ENCODE measurements around the gene PUS7L.

GRCh38 chr12:43730283-43730682, 28.3 kb downstream of the PUS7L start:
- TF ChIP-seq ZNF20 (CRISPR knock-in tag; IDR thresholded peaks at IDR 0.05) (no peak), FOXA1 (IDR thresholded peaks at IDR 0.05) (no peak), FOXA1 (CRISPR knock-in tag; IDR thresholded peaks at IDR 0.05) (no peak), ADNP (CRISPR knock-in tag; IDR thresholded peaks at IDR 0.05) (no peak), SNAI1 (CRISPR knock-in tag; IDR thresholded peaks at IDR 0.05; ENCODE audit: borderline replicate concordance) (no peak)
- TF ChIP-seq, protein P1, sequence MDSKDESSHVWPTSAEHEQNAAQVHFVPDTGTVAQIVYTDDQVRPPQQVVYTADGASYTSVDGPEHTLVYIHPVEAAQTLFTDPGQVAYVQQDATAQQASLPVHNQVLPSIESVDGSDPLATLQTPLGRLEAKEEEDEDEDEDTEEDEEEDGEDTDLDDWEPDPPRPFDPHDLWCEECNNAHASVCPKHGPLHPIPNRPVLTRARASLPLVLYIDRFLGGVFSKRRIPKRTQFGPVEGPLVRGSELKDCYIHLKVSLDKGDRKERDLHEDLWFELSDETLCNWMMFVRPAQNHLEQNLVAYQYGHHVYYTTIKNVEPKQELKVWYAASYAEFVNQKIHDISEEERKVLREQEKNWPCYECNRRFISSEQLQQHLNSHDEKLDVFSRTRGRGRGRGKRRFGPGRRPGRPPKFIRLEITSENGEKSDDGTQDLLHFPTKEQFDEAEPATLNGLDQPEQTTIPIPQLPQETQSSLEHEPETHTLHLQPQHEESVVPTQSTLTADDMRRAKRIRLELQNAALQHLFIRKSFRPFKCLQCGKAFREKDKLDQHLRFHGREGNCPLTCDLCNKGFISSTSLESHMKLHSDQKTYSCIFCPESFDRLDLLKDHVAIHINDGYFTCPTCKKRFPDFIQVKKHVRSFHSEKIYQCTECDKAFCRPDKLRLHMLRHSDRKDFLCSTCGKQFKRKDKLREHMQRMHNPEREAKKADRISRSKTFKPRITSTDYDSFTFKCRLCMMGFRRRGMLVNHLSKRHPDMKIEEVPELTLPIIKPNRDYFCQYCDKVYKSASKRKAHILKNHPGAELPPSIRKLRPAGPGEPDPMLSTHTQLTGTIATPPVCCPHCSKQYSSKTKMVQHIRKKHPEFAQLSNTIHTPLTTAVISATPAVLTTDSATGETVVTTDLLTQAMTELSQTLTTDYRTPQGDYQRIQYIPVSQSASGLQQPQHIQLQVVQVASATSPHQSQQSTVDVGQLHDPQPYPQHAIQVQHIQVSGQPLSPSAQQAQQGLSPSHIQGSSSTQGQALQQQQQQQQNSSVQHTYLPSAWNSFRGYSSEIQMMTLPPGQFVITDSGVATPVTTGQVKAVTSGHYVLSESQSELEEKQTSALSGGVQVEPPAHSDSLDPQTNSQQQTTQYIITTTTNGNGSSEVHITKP (CRISPR knock-in tag; IDR thresholded peaks at IDR 0.05; ENCODE audit: low read depth): no peak

Data from HepG2 (cell line).